Liver (tissue), 9 donors: ENCODE results near the gene CHTF18. TPM values are rescaled to one million over a fixed set of nuclear protein-coding genes. Genes with fewer than 3 reads are reported as not detected.

Experiments used
- DNase-seq: peaks from one replicate; pipeline ENCODE4 v3.0.0-alpha.2; 2017; ENCODE audit warnings: low spot score
- H3K27ac ChIP-seq, 2 donors: one replicate each; pipeline ENCODE4 v1.7.0; 2013; ENCODE audit warnings: inconsistent platforms in 2 of 2, low read length in 2 of 2, control low read depth in 1 of 2, low read depth in 1 of 2, mild to moderate bottlenecking in 1 of 2
- H3K27me3 ChIP-seq, 4 donors: one replicate each; pipeline versions ENCODE4 v1.6.1 to v1.7.0; 2013; ENCODE audit warnings: low read length in 3 of 4, inconsistent platforms in 1 of 4, mild to moderate bottlenecking in 1 of 4, moderate library complexity in 1 of 4; ENCODE audit not compliant: control insufficient read depth in 4 of 4, insufficient read depth in 4 of 4
- H3K36me3 ChIP-seq, 4 donors: one replicate each; pipeline versions ENCODE4 v1.6.1 to v1.7.0; 2013; ENCODE audit warnings: low read length in 3 of 4, mild to moderate bottlenecking in 3 of 4, low read depth in 1 of 4, moderate library complexity in 1 of 4; ENCODE audit not compliant: control insufficient read depth in 4 of 4, insufficient read depth in 3 of 4
- H3K4me1 ChIP-seq, 4 donors: one replicate each; pipeline versions ENCODE4 v1.6.1 to v1.7.0; 2013; ENCODE audit warnings: low read length in 3 of 4, mild to moderate bottlenecking in 3 of 4, moderate library complexity in 1 of 4; ENCODE audit not compliant: control insufficient read depth in 4 of 4, insufficient read depth in 4 of 4
- H3K4me3 ChIP-seq, 3 donors: one replicate each; pipeline versions ENCODE4 v1.6.1 to v1.7.0; 2013; ENCODE audit warnings: low read length in 3 of 3, control low read depth in 1 of 3, low read depth in 1 of 3, mild to moderate bottlenecking in 1 of 3
- H3K9ac ChIP-seq, 2 donors: one replicate each; pipeline ENCODE4 v1.7.0; 2013; ENCODE audit warnings: low read length in 2 of 2, mild to moderate bottlenecking in 2 of 2, moderate library complexity in 2 of 2, control low read depth in 1 of 2, low read depth in 1 of 2
- H3K9me3 ChIP-seq, 4 donors: one replicate each; pipeline versions ENCODE4 v1.6.1 to v1.7.0; 2013; ENCODE audit warnings: low read length in 3 of 4; ENCODE audit not compliant: control insufficient read depth in 4 of 4
- EGR1 ChIP-seq, 2 donors: IDR thresholded peaks; 2 replicates each; pipeline ENCODE4 v1.6.1; 2016 to 2018; ENCODE audit warnings: antibody characterized with exemption in 2 of 2, low read depth in 2 of 2
- FOXA1 ChIP-seq: IDR thresholded peaks from 2 replicates; pipeline ENCODE4 v1.6.1; 2016; ENCODE audit warnings: antibody characterized with exemption
- FOXA2 ChIP-seq: IDR thresholded peaks from 2 replicates; pipeline ENCODE4 v1.6.1; 2016; ENCODE audit warnings: antibody characterized with exemption
- GABPA ChIP-seq, 2 donors: IDR thresholded peaks in 1 of 2; conservative IDR thresholded peaks in 1 of 2; 2 replicates each; pipeline ENCODE4 v1.6.1; 2016; ENCODE audit warnings: antibody characterized with exemption in 2 of 2, mild to moderate bottlenecking in 1 of 2, moderate library complexity in 1 of 2
- HNF4A ChIP-seq, 2 donors: conservative IDR thresholded peaks; 2 replicates each; pipeline ENCODE4 v1.6.1; 2016; ENCODE audit warnings: antibody characterized with exemption in 2 of 2, mild to moderate bottlenecking in 2 of 2
- HNF4G ChIP-seq: IDR thresholded peaks from 2 replicates; pipeline ENCODE4 v1.6.1; 2016; ENCODE audit warnings: antibody characterized with exemption
- JUND ChIP-seq, 2 donors: IDR thresholded peaks; 2 replicates each; pipeline ENCODE4 v1.6.1; 2016; ENCODE audit warnings: antibody characterized with exemption in 2 of 2
- NR2F2 ChIP-seq: IDR thresholded peaks from 2 replicates; pipeline ENCODE4 v1.6.1; 2016; ENCODE audit warnings: antibody characterized with exemption
- RAD21 ChIP-seq, 2 donors: IDR thresholded peaks; 2 replicates each; pipeline ENCODE4 v1.6.1; 2016; ENCODE audit warnings: antibody characterized with exemption in 2 of 2, mild to moderate bottlenecking in 2 of 2
- RXRA ChIP-seq, 2 donors: IDR thresholded peaks; 2 replicates each; pipeline ENCODE4 v1.6.1; 2017 to 2018; ENCODE audit warnings: antibody characterized with exemption in 2 of 2, mild to moderate bottlenecking in 1 of 2
- SP1 ChIP-seq: IDR thresholded peaks from 2 replicates; pipeline ENCODE4 v1.6.1; 2018; ENCODE audit warnings: antibody characterized with exemption, mild to moderate bottlenecking
- TAF1 ChIP-seq: conservative IDR thresholded peaks from 2 replicates; pipeline ENCODE4 v1.6.1; 2016; ENCODE audit warnings: antibody characterized with exemption, mild to moderate bottlenecking
- YY1 ChIP-seq: IDR thresholded peaks from 2 replicates; pipeline ENCODE4 v1.6.1; 2016; ENCODE audit warnings: antibody characterized with exemption, mild to moderate bottlenecking
- WGBS: extraction: QIAGEN DNeasy Blood & Tissue Kit; methylation state at CpG from one replicate; pipeline ENCODE4 v1.1.7; 2013; 5-methylcytosine and 5-hydroxymethylcytosine counted together
- polyA plus RNA-seq, 2 donors: library from polyadenylated mRNA; stranded (reverse) in 1 of 2; unstranded in 1 of 2; fragments of 200-250 nt in 1 of 2; fragments of >200 nt in 1 of 2; fragmentation: Nextera tagmentation in 1 of 2; extraction: Ambion mirVana in 1 of 2; gene quantifications; one replicate each; pipeline versions ENCODE4 v1.2.1 to v1.2.3, GENCODE V29; 2013 to 2015
- total RNA-seq, 2 donors: library from RNA; depleted of rRNA; stranded (reverse); fragments of >200 nt; gene quantifications; one replicate each; pipeline ENCODE4 v1.2.3, GENCODE V29; 2014
- TF ChIP-seq, protein P1 (sequence below): IDR thresholded peaks from 2 replicates; pipeline ENCODE4 v1.6.1; 2016; ENCODE audit warnings: antibody characterized with exemption, mild to moderate bottlenecking
- TF ChIP-seq, protein P2 (sequence below): fragments of 150-350 bp; IDR thresholded peaks from 2 replicates; pipeline ENCODE4 v1.5.1; 2017; ENCODE audit warnings: improper control_type of control experiment, low read depth, low read length; ENCODE audit not compliant: missing input control
- TF ChIP-seq, protein P3 (sequence below): IDR thresholded peaks from 2 replicates; pipeline ENCODE4 v1.6.1; 2016; ENCODE audit warnings: antibody characterized with exemption
- TF ChIP-seq, protein P4 (sequence below): IDR thresholded peaks from 2 replicates; pipeline ENCODE4 v1.6.1; 2016; ENCODE audit warnings: antibody characterized with exemption
- TF ChIP-seq, protein P5 (sequence below): IDR thresholded peaks from 2 replicates; pipeline ENCODE4 v1.6.1; 2016; ENCODE audit warnings: antibody characterized with exemption
- donor health status: healthy.
- donor health status: healthy.
- donor health status: healthy.
- donor health status: healthy.
- donor health status: healthy.

The CHTF18 gene
- total and polyA plus RNA-seq, 4 donors: 1.7 to 15.6 (median 3.9) TPM

DNA sequence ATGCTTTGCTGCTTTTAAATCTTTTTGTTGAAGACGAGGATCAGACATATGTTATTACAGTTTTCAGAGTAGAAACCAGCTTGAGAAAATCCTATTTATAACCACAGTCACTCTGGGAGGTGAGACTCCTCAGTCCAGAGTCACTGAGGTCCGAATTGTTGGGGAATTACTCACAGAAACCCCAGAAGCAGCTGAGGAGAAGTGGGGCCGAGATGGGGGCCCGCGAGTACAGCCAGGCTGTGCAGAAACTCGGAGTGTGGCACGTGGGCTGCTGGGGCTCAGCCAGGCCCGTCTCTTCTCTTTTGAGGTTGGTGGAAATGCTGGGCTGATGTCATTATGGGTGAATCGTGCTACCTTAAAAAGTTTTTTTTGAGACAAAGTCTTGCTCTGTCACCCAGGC is 26.6 kb downstream of the CHTF18 start:
- no peaks in the 10 kb centered on the region for H3K36me3 ChIP-seq
- no peaks in the 10 kb centered on the region for H3K9me3 ChIP-seq
- no peak overlapping the region for H3K9ac ChIP-seq
- no peak for DNase-seq
- TF ChIP-seq EGR1 (IDR thresholded peaks at IDR 0.05; ENCODE audit: low read depth in 2 of 2): no peak
- TF ChIP-seq NR2F2: no peak
- TF ChIP-seq HNF4A (conservative IDR thresholded peaks at IDR 0.05): no peak
- TF ChIP-seq HNF4G: no peak
- no peak for TF ChIP-seq JUND (IDR thresholded peaks at IDR 0.05)
- TF ChIP-seq, protein P1, sequence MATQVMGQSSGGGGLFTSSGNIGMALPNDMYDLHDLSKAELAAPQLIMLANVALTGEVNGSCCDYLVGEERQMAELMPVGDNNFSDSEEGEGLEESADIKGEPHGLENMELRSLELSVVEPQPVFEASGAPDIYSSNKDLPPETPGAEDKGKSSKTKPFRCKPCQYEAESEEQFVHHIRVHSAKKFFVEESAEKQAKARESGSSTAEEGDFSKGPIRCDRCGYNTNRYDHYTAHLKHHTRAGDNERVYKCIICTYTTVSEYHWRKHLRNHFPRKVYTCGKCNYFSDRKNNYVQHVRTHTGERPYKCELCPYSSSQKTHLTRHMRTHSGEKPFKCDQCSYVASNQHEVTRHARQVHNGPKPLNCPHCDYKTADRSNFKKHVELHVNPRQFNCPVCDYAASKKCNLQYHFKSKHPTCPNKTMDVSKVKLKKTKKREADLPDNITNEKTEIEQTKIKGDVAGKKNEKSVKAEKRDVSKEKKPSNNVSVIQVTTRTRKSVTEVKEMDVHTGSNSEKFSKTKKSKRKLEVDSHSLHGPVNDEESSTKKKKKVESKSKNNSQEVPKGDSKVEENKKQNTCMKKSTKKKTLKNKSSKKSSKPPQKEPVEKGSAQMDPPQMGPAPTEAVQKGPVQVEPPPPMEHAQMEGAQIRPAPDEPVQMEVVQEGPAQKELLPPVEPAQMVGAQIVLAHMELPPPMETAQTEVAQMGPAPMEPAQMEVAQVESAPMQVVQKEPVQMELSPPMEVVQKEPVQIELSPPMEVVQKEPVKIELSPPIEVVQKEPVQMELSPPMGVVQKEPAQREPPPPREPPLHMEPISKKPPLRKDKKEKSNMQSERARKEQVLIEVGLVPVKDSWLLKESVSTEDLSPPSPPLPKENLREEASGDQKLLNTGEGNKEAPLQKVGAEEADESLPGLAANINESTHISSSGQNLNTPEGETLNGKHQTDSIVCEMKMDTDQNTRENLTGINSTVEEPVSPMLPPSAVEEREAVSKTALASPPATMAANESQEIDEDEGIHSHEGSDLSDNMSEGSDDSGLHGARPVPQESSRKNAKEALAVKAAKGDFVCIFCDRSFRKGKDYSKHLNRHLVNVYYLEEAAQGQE: no peak
- TF ChIP-seq GABPA (IDR thresholded peaks at IDR 0.05 in 1 of 2, conservative IDR thresholded peaks at IDR 0.05 in 1 of 2): no peak
- TF ChIP-seq SP1: no peak
- TF ChIP-seq, protein P2, sequence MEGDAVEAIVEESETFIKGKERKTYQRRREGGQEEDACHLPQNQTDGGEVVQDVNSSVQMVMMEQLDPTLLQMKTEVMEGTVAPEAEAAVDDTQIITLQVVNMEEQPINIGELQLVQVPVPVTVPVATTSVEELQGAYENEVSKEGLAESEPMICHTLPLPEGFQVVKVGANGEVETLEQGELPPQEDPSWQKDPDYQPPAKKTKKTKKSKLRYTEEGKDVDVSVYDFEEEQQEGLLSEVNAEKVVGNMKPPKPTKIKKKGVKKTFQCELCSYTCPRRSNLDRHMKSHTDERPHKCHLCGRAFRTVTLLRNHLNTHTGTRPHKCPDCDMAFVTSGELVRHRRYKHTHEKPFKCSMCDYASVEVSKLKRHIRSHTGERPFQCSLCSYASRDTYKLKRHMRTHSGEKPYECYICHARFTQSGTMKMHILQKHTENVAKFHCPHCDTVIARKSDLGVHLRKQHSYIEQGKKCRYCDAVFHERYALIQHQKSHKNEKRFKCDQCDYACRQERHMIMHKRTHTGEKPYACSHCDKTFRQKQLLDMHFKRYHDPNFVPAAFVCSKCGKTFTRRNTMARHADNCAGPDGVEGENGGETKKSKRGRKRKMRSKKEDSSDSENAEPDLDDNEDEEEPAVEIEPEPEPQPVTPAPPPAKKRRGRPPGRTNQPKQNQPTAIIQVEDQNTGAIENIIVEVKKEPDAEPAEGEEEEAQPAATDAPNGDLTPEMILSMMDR: no peak
- no peak for TF ChIP-seq FOXA2
- TF ChIP-seq, protein P3, sequence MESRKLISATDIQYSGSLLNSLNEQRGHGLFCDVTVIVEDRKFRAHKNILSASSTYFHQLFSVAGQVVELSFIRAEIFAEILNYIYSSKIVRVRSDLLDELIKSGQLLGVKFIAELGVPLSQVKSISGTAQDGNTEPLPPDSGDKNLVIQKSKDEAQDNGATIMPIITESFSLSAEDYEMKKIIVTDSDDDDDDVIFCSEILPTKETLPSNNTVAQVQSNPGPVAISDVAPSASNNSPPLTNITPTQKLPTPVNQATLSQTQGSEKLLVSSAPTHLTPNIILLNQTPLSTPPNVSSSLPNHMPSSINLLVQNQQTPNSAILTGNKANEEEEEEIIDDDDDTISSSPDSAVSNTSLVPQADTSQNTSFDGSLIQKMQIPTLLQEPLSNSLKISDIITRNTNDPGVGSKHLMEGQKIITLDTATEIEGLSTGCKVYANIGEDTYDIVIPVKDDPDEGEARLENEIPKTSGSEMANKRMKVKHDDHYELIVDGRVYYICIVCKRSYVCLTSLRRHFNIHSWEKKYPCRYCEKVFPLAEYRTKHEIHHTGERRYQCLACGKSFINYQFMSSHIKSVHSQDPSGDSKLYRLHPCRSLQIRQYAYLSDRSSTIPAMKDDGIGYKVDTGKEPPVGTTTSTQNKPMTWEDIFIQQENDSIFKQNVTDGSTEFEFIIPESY: no peak
- no peak for TF ChIP-seq TAF1
- no peak for TF ChIP-seq FOXA1
- no peak for TF ChIP-seq RXRA (IDR thresholded peaks at IDR 0.05)
- no peak for TF ChIP-seq RAD21 (IDR thresholded peaks at IDR 0.05)
- no peak for TF ChIP-seq YY1
- TF ChIP-seq, protein P4, sequence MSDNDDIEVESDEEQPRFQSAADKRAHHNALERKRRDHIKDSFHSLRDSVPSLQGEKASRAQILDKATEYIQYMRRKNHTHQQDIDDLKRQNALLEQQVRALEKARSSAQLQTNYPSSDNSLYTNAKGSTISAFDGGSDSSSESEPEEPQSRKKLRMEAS: no peak
- TF ChIP-seq, protein P5, sequence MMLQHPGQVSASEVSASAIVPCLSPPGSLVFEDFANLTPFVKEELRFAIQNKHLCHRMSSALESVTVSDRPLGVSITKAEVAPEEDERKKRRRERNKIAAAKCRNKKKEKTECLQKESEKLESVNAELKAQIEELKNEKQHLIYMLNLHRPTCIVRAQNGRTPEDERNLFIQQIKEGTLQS: no peak
- no peaks in the 10 kb centered on the region for H3K4me1 ChIP-seq
- H3K27ac ChIP-seq: no peak overlapping the region
- H3K4me3 ChIP-seq: no peak overlapping the region
- H3K27me3 ChIP-seq: peaks cover 2 to 9% (median 6%) of the 10 kb centered on the region in 4 donors
- 81% methylated on average over 9 of the region's 9 CpGs for WGBS
